ENCODE results near the gene BCL2L2.

DNA sequence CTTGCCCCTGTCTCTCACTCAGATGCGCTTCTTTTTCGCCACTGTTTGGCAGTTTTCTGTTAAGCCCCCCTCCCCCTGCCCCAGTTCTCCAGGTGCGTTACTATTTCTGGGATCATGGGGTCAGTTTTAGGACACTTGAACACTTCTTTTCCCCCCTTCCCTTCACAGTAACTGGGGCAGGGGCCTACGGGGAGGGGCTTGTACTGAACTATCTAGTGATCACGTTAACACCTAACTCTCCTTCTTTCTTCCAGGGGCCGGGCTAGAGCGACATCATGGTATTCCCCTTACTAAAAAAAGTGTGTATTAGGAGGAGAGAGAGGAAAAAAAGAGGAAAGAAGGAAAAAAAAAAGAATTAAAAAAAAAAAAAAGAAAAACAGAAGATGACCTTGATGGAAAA lies 18.4 kb downstream of the BCL2L2 start:
- TF ChIP-seq, protein P1, sequence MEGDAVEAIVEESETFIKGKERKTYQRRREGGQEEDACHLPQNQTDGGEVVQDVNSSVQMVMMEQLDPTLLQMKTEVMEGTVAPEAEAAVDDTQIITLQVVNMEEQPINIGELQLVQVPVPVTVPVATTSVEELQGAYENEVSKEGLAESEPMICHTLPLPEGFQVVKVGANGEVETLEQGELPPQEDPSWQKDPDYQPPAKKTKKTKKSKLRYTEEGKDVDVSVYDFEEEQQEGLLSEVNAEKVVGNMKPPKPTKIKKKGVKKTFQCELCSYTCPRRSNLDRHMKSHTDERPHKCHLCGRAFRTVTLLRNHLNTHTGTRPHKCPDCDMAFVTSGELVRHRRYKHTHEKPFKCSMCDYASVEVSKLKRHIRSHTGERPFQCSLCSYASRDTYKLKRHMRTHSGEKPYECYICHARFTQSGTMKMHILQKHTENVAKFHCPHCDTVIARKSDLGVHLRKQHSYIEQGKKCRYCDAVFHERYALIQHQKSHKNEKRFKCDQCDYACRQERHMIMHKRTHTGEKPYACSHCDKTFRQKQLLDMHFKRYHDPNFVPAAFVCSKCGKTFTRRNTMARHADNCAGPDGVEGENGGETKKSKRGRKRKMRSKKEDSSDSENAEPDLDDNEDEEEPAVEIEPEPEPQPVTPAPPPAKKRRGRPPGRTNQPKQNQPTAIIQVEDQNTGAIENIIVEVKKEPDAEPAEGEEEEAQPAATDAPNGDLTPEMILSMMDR (IDR thresholded peaks at IDR 0.05; ENCODE audit: low read depth, low read length, poor library complexity, severe bottlenecking), result no peak
- no peak for TF ChIP-seq EZH2phosphoT487 (IDR thresholded peaks at IDR 0.05; ENCODE audit: borderline replicate concordance, low read length)
